H9 (cell line): Measurements from ENCODE around the gene DYRK1B. TPM values are rescaled to one million over a fixed set of nuclear protein-coding genes. Genes with fewer than 3 reads are reported as not detected.

Source experiments
- DNase-seq: peaks from one replicate; pipeline ENCODE4 v3.0.0-alpha.2; 2017
- H2AFZ ChIP-seq: one replicate; pipeline ENCODE4 v1.6.1; 2013; ENCODE audit warnings: mild to moderate bottlenecking, low read length, control low read depth, moderate library complexity
- H2AK5ac ChIP-seq: 2 replicates; pipeline ENCODE4 v1.6.1; 2013; ENCODE audit warnings: low read length, control low read depth, mixed read lengths; ENCODE audit not compliant: insufficient read length
- H2BK120ac ChIP-seq: one replicate; pipeline ENCODE4 v1.6.1; 2013; ENCODE audit warnings: low read depth, mild to moderate bottlenecking, low read length, control low read depth, inconsistent platforms; ENCODE audit not compliant: poor library complexity, severe bottlenecking
- H2BK12ac ChIP-seq: 2 replicates; pipeline ENCODE4 v1.6.1; 2013; ENCODE audit warnings: low read length, control low read depth, mixed read lengths, low read depth; ENCODE audit not compliant: insufficient read length
- H2BK15ac ChIP-seq: 2 replicates; pipeline ENCODE4 v1.6.1; 2013; ENCODE audit warnings: low read depth, low read length, control low read depth
- H2BK20ac ChIP-seq: one replicate; pipeline ENCODE4 v1.6.1; 2013; ENCODE audit warnings: low read depth, mild to moderate bottlenecking, low read length, control low read depth, inconsistent platforms; ENCODE audit not compliant: poor library complexity, severe bottlenecking
- H2BK5ac ChIP-seq: 2 replicates; pipeline ENCODE4 v1.6.1; 2013; ENCODE audit warnings: low read length, control low read depth, mixed read lengths; ENCODE audit not compliant: insufficient read length
- H3K14ac ChIP-seq: 2 replicates; pipeline ENCODE4 v1.6.1; 2013; ENCODE audit warnings: low read length, control low read depth; ENCODE audit not compliant: insufficient read depth
- H3K18ac ChIP-seq: 2 replicates; pipeline ENCODE4 v1.6.1; 2013; ENCODE audit warnings: low read depth, mild to moderate bottlenecking, mixed read lengths, low read length, control low read depth; ENCODE audit not compliant: insufficient read length
- H3K23ac ChIP-seq: 2 replicates; pipeline ENCODE4 v1.6.1; 2013; ENCODE audit warnings: low read length, control low read depth, mixed read lengths, low read depth; ENCODE audit not compliant: insufficient read length
- H3K23me2 ChIP-seq: 2 replicates; pipeline ENCODE4 v1.6.1; 2013; ENCODE audit warnings: low read depth, mild to moderate bottlenecking, mixed read lengths, low read length, control low read depth; ENCODE audit not compliant: insufficient read length, poor library complexity, severe bottlenecking
- H3K27ac ChIP-seq: 2 replicates; pipeline ENCODE4 v1.5.1; 2013; ENCODE audit warnings: low read length, control low read depth, mixed read lengths, low read depth; ENCODE audit not compliant: insufficient read length
- H3K27me3 ChIP-seq: 2 replicates; pipeline ENCODE4 v1.6.1; 2013; ENCODE audit warnings: low read length, control low read depth, inconsistent platforms; ENCODE audit not compliant: insufficient read depth
- H3K4ac ChIP-seq: 2 replicates; pipeline ENCODE4 v1.6.1; 2013; ENCODE audit warnings: low read depth, mild to moderate bottlenecking, control low read depth, inconsistent platforms, low read length, moderate library complexity
- H3K4me1 ChIP-seq: 2 replicates; pipeline ENCODE4 v1.6.1; 2013; ENCODE audit warnings: low read length, control low read depth, inconsistent platforms; ENCODE audit not compliant: insufficient read depth
- H3K4me2 ChIP-seq: 2 replicates; pipeline ENCODE4 v1.6.1; 2013; ENCODE audit warnings: low read length, control low read depth, mixed read lengths; ENCODE audit not compliant: insufficient read length, insufficient read depth
- H3K56ac ChIP-seq: 2 replicates; pipeline ENCODE4 v1.6.1; 2013; ENCODE audit warnings: low read depth, mild to moderate bottlenecking, mixed read lengths, low read length, control low read depth; ENCODE audit not compliant: insufficient read length
- H3K79me1 ChIP-seq: 2 replicates; pipeline ENCODE4 v1.6.1; 2013; ENCODE audit warnings: low read depth, mild to moderate bottlenecking, moderate library complexity, low read length, control low read depth, inconsistent platforms; ENCODE audit not compliant: insufficient read depth, poor library complexity, severe bottlenecking
- H3K79me2 ChIP-seq: 2 replicates; pipeline ENCODE4 v1.6.1; 2013; ENCODE audit warnings: low read length, control low read depth, inconsistent platforms; ENCODE audit not compliant: insufficient read depth
- H3K9ac ChIP-seq: 2 replicates; pipeline ENCODE4 v1.6.1; 2013; ENCODE audit warnings: low read length, control low read depth, mixed read lengths; ENCODE audit not compliant: insufficient read length; ENCODE audit errors: extremely low read depth
- H3K9me3 ChIP-seq: one replicate; pipeline ENCODE4 v1.6.1; 2013; ENCODE audit warnings: low read depth, low read length, inconsistent platforms; ENCODE audit not compliant: control insufficient read depth
- H3T11ph ChIP-seq: one replicate; pipeline ENCODE4 v1.6.1; 2013; ENCODE audit warnings: mild to moderate bottlenecking, low read length, control low read depth, inconsistent platforms
- H4K20me1 ChIP-seq: one replicate; pipeline ENCODE4 v1.6.1; 2013; ENCODE audit not compliant: control insufficient read depth, insufficient read length, insufficient read depth
- H4K5ac ChIP-seq: 2 replicates; pipeline ENCODE4 v1.6.1; 2013; ENCODE audit warnings: low read depth, mild to moderate bottlenecking, mixed read lengths, low read length, control low read depth; ENCODE audit not compliant: insufficient read length
- H4K8ac ChIP-seq: replicated peaks from 2 replicates; pipeline ENCODE4 v1.6.1; 2013; ENCODE audit warnings: low read length, control low read depth, mixed read lengths, low read depth; ENCODE audit not compliant: insufficient read length
- H4K91ac ChIP-seq: 2 replicates; pipeline ENCODE4 v1.6.1; 2013; ENCODE audit warnings: low read depth, mild to moderate bottlenecking, moderate library complexity, mixed read lengths, low read length, control low read depth; ENCODE audit not compliant: insufficient read length
- H3K27ac Mint-ChIP-seq, 3 experiments: 2 replicates in 2 of 3; 3 replicates in 1 of 3; pipeline ENCODE4 v1.8.0; 2020 to 2021; ENCODE audit warnings: mixed read lengths in 3 of 3, mild to moderate bottlenecking in 1 of 3, moderate library complexity in 1 of 3
- H3K27me3 Mint-ChIP-seq: 2 replicates; pipeline ENCODE4 v1.8.0; 2021; ENCODE audit warnings: low read depth, mild to moderate bottlenecking, moderate library complexity, mixed read lengths
- H3K36me3 Mint-ChIP-seq, 3 experiments: 2 replicates in 2 of 3; 3 replicates in 1 of 3; pipeline ENCODE4 v1.8.0; 2020 to 2021; ENCODE audit warnings: low read depth in 3 of 3, mixed read lengths in 3 of 3; ENCODE audit not compliant: insufficient read depth in 1 of 3
- H3K4me1 Mint-ChIP-seq, 2 experiments: 2 replicates each; pipeline ENCODE4 v1.8.0; 2020; ENCODE audit warnings: mixed read lengths in 2 of 2
- H3K4me3 Mint-ChIP-seq, 2 experiments: 2 replicates in 1 of 2; 3 replicates in 1 of 2; pipeline ENCODE4 v1.8.0; 2020 to 2021; ENCODE audit warnings: mild to moderate bottlenecking in 2 of 2, mixed read lengths in 2 of 2, moderate library complexity in 1 of 2
- H3K9me3 Mint-ChIP-seq, 2 experiments: 2 replicates in 1 of 2; 3 replicates in 1 of 2; pipeline ENCODE4 v1.8.0; 2020; ENCODE audit warnings: mild to moderate bottlenecking in 2 of 2, mixed read lengths in 2 of 2, moderate library complexity in 1 of 2
- WGBS: extraction: QIAGEN DNeasy Blood & Tissue Kit; methylation state at CpG from one replicate; pipeline ENCODE4 v1.1.7; 2013; ENCODE audit warnings: missing lambda C conversion rate, low lambda C conversion rate, mixed read lengths; ENCODE audit not compliant: insufficient read length; ENCODE audit errors: extremely low coverage; 5-methylcytosine and 5-hydroxymethylcytosine counted together
- total RNA-seq: library from RNA; stranded (reverse); gene quantifications from 2 replicates; pipeline ENCODE4 v1.2.1, GENCODE V29; 2021
- TF ChIP-seq, protein P1 (sequence below): fragments of 200-600 bp; sonication (generic); conservative IDR thresholded peaks from 3 replicates; pipeline ENCODE4 v1.8.0; 2021; ENCODE audit warnings: antibody characterized with exemption, mild to moderate bottlenecking

Gene DYRK1B
- total RNA-seq, 1 experiment from 2014 or later = 14.3 TPM

GRCh38 chr19:39831679-39832078 lies 2.3 kb downstream of the DYRK1B start:
- H3K4me1 Mint-ChIP-seq = peaks cover 18 to 19% of the 10 kb centered on the region in 2 experiments
- Histone ChIP-seq H3K9ac (no peak overlapping the region), H3K56ac (no peak overlapping the region), H3K4ac (no peak overlapping the region), H2BK20ac (no peak overlapping the region), H3K23ac (no peak overlapping the region), H2BK15ac (no peak overlapping the region), H4K91ac (no peak overlapping the region), H3K18ac (no peak overlapping the region), H3K4me2 (no peak overlapping the region), H3K79me2 (no peaks in the 10 kb centered on the region), H2BK12ac (no peak overlapping the region), H3K23me2 (no peaks in the 10 kb centered on the region), H4K20me1 (no peaks in the 10 kb centered on the region), H3K9me3 (no peaks in the 10 kb centered on the region), H4K8ac (no peak overlapping the region), H3K27ac (no peak overlapping the region), H4K5ac (no peak overlapping the region), H2AFZ (no peak overlapping the region), H3T11ph (no peak overlapping the region), H2AK5ac (no peak overlapping the region), H3K14ac (no peak overlapping the region), H3K79me1 (no peaks in the 10 kb centered on the region), H2BK5ac (no peak overlapping the region), H3K4me1 (no peaks in the 10 kb centered on the region), H2BK120ac (no peak overlapping the region), H3K27me3 (no peaks in the 10 kb centered on the region)
- H3K4me3 Mint-ChIP-seq = no peak overlapping the region
- no peak for DNase-seq
- H3K36me3 Mint-ChIP-seq = peaks cover 19 to 66% (median 49%) of the 10 kb centered on the region in 3 experiments
- no peaks in the 10 kb centered on the region for H3K27me3 Mint-ChIP-seq
- TF ChIP-seq, protein P1, sequence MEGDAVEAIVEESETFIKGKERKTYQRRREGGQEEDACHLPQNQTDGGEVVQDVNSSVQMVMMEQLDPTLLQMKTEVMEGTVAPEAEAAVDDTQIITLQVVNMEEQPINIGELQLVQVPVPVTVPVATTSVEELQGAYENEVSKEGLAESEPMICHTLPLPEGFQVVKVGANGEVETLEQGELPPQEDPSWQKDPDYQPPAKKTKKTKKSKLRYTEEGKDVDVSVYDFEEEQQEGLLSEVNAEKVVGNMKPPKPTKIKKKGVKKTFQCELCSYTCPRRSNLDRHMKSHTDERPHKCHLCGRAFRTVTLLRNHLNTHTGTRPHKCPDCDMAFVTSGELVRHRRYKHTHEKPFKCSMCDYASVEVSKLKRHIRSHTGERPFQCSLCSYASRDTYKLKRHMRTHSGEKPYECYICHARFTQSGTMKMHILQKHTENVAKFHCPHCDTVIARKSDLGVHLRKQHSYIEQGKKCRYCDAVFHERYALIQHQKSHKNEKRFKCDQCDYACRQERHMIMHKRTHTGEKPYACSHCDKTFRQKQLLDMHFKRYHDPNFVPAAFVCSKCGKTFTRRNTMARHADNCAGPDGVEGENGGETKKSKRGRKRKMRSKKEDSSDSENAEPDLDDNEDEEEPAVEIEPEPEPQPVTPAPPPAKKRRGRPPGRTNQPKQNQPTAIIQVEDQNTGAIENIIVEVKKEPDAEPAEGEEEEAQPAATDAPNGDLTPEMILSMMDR = no peak
- H3K9me3 Mint-ChIP-seq = no peaks in the 10 kb centered on the region
- H3K27ac Mint-ChIP-seq = peak overlapping the region in 2 of 3 experiments; percentile 35 to 85; a peak in 3 of 7 replicates
- no CpG with 5 or more reads among the region's 16 CpGs for WGBS
